NCI-H2171 treated with DMSO at 0.1 percent for 48 hours (cell line): Measurements from ENCODE around the gene GNAZ.

ENCODE experiments used
- DNase-seq: peaks from one replicate; lab custom pipeline; 2025; lab: John Stamatoyannopoulos, UW

Gene GNAZ

DNA sequence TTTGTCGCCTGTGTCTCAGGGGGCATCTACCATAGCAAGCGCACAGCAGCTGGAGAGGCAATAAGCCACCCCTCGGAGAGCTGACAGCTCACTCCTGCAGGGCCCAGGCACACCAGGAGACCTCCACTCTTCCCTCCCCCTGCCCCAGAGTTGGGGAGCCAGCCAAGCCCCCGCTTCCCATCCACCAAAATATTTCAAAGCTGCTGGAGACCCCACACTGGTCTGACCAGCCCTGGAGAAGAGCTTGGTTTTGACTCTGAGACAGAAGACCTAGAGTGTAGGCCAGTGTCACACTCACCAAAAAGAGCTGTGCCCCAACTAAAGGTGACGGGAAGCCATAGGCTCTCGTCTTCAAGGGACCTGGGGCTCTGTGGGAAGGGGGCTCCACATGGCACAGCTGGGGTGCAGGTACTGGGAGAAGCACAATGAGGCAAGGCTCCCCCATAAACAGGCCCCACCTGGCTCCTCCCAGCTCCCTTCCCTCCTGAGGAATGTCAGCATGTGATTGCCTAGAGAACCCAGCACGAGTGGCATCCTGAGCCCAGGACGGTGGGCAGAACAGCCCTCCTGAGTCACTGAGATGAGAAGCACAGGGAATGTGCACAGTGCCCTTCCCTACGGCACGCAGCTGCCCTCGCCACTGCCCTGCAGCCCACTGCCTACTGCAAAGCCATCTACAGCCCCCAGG lies 5.8 kb upstream of the GNAZ start:
- no peak for DNase-seq

DNA sequence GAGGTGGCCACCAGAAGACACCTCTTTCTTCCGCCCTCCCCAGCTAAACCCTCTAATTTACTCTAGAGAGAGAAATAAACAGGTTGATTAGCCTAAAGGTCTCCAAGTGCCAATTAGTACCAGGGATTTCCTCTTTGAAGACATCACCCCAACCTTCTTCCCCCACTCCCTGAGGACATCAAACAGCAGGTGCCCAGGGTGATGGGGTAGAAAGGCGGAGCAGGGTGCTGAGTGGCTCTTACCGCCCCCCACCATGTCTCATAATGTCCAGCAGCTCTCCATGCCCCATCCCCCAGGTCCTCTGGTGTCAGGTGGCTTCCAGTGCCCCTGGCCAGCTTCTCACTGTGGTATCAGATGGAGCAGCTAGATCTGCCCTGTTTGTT lies 5.3 kb upstream of the GNAZ start:
- DNase-seq = no peak

DNA sequence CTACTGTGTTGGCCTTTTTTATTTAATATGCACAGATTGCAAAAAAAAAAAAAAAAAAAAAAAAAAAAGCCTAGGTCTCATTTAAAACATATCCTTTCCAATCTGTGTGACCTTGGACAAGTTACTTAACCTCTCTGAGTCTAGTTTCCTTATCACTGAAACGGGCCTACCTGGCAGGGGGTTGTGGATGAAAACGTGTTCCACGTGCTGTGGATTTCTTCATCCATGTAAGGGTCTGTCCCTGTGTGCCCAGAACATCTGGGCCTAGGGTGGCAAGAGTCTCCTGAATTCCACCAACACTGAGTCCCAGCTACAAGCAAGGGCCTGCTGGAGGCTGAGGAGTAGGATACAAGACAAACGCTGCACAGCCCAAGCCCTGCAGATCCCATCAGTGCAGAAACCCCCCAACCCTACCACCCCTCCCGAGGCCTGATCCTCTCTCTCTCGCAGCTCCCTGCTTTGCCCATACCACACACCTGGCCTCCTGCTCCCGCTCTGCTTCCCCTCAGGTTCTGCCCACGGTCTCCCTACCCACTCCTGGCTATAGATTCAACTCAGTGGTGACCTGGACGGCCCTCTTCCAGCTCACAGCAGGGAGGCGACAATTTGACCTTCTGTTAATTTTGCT lies 4.7 kb upstream of the GNAZ start:
- no peak for DNase-seq

DNA sequence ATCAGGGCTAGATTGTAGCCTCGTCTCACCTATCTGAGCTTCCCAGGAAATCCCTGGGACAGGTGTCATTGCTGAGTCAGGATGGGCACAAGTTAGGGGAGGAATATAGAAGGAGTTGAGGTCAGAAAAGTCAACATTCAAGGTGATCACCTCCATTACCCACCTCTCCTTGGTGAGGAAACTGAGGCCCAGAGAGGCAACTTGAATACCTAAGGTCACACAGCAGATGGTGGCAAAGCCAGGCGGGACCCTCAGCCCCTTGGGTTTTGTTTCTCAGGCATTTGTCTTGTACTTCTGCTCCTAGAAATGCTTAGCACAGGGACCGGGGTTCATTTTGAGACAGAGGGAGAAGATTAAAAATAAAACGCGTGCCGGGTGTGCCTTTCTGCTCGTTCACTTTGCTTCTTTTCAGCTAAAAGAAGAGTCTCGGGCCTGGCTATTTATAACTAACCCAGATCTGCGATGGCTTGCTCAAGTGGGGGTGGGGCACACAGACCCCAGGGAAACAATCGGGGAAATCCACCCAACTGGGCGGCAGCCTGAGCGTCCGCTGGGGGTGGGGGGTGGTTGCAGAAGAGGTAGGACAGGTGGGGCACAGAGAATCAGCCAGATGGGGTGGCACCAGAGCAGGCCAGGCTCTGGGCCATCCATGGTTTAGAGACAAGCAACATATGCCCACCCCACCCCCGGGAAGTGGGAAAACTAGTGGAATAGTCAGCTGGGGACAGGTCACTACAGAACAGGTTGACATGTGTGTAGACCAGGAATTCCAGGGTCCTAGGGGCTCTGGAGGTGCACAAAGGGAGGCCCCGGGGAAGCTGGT lies 3.9 kb upstream of the GNAZ start:
- DNase-seq = no peak

DNA sequence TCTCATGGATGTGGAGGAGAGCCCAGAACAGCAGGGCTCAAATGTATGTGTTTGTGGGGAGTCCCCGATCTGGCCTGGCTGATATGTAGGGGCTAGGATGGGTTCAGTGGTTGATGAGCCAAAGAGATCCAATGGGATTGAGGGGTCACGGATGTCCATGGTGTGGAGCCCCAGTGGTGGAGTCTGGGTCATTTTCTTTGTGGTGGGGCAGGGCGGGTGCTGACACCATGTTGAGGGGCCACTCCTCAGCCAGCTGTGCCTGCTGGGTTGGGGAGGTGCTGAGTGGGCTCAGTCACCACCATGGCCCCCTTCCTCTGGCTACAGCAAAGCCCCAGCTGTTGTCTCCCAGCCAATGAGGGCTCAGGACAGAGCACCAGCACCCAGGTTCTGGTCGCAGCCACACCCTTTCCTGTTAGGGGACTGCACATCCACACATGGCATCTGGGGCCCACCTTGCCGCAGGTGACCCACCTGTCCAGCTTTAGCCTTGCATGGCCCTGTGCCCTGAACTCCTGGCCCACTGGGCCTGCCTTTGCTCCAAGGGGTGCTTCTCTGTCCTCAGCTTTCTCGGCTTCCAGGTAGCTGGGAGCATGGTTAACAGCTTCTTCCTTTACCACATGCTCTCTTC lies 3.2 kb upstream of the GNAZ start:
- DNase-seq = no peak

DNA sequence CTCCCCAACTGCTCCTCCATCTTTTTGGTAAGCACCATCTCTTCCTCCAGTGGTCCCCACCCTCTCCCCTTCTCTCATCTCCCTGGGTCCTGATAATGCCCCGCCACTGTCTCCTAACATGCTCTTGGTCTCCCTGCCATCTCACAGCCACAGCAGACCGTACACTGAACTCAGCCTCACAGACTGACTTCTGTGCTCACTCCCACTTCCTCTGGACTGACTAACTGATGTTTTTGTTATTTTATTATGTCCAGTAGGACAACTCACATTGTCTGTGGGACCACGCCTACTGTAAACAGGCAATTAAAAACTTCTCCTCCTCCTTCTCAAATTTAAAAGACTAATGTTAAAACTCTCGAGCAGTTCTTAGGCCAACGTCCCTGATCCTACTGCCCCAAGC lies 2.6 kb upstream of the GNAZ start:
- DNase-seq = no peak

DNA sequence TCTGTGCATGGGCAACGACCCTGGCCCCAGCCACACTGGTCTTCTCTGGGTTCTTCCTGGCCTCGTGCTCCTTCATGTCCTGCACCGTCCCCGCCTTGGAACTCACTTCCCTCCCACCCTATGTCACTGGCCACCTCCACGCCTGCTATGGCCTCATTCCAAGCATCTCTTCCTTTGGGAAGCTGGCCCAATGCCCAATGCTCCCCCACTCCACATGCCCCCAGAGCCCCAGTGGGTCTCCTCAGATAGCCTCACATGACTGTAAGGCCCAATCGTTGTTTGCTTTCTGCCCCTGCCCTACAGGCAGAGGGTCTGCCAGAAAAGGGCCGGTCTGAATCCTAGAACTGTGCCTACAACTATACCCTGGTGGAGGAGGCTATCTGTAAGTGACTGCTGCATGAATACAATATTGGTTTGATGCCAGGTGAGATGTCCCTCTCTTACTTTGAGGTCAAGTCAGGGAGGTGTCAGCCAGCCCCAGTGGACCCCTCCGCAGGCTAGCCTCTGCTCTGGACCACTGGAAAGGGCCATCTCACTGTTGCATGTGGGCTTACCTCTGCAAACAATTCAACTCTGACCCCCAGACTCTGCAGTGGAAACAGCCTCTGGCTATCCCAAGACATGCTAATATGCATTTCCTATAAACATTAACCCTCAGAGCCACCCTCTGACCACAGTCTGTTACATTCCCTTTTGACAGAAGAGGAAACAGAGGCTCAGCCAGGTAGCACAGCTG lies 2.1 kb upstream of the GNAZ start:
- DNase-seq = no peak

DNA sequence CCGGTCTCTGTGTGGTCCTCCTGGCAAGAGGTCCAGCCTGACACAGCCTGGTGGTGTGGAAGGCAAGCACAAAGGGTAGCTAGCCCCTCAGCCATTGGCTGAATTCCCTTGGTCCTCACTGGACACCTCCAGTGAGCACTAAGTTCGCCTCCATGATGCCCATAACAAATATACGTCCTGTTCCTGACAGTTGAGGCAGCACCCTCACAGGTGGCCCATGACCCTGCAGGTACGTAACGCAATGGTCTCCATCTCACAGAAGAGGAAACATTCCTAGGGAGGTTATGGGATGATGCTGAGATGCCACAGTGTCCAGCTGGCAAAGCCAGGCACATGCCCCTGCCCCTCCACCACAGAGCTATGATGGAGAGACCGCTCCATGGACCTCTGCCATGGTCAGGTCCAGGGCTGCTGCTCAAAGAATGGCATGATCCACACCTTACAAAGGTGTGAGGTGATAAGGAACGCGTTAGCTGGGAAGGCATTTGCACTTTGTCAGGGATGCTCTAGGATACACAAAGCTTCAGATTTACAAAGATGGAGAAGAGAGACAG lies 1.4 kb upstream of the GNAZ start:
- DNase-seq = no peak

DNA sequence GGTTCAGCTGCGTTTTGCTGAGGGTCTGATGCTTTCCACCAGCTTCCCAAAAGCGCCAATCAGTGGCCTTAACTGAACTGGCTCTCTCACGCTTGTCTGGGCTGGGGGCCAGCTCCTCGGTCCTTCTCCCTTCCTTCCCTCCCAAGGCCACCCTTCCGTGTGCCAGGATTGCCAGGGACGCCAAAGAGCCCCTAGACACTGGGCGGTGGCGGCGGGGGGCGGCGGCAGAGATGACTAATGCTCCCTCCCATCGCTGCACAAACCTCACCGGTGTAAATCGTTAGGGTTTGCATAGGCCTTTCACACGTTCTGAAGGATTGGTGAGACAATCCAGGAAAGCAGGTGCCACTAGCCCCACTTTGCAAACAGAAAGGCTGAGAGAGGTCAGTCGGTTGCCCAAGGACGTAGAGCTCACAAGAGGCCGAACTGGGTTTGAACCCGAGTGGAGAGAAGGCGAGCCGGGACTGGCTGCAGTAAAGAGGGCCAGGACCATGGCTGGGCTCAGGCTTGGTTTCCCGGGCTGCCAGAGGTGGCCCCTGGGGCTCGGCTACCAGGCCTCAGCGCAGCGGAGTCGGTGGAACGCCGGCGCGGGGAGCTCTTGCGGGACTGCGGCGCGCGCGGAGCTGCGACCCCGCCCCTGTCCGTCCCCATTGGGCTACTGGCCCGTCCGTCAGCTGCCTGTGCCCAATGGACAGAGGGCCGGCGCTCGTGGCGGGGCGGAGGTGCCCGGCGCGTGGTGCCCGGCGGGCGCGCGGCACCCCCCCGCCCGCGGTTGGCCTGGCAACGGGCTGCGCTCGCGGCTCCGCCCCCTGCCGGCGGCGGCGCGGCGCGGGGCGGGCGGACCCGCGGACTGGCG lies 589 bp upstream of the GNAZ start:
- DNase-seq = peak; percentile 85

DNA sequence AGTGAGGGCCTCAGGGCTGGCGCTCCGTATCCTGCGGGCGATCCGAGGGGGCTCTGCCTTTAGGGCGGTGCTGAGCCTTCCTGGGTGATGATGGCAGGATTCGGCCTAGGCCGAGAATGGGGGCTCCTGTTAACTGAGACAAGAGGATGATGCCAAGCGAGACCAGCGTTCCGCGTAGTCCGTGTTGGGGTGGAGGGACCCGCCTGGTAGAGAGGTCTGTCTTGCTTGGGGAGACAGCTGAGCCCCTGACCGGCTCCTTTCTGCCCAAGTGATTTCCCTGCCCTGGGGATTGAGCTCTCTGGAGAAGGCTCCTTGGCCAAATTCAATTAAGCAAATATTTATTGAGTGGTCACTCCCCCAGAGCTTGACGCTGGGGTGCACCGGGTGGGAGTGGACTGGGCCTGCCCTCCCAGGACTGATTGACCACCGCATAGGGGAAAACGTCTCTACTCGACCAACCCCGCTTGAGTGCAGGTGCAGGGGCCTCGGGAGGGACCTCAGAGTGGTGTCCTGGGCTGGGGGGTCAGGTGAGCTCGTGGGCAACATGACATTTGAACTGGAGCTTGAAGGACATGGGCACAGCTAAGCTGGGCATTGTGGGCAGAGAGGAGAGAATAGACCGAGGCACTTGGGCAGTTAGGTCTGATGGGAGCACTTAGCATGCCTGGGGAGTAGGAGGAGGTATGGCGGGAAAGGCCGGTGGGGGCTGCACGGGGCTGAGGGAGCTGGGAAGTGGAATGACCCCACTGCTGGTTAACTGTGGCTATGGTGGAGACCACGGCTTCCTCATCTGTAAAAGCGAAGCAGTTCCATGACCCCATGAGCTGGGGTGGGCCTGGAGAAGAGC lies 1.1 kb downstream of the GNAZ start:
- DNase-seq = no peak

DNA sequence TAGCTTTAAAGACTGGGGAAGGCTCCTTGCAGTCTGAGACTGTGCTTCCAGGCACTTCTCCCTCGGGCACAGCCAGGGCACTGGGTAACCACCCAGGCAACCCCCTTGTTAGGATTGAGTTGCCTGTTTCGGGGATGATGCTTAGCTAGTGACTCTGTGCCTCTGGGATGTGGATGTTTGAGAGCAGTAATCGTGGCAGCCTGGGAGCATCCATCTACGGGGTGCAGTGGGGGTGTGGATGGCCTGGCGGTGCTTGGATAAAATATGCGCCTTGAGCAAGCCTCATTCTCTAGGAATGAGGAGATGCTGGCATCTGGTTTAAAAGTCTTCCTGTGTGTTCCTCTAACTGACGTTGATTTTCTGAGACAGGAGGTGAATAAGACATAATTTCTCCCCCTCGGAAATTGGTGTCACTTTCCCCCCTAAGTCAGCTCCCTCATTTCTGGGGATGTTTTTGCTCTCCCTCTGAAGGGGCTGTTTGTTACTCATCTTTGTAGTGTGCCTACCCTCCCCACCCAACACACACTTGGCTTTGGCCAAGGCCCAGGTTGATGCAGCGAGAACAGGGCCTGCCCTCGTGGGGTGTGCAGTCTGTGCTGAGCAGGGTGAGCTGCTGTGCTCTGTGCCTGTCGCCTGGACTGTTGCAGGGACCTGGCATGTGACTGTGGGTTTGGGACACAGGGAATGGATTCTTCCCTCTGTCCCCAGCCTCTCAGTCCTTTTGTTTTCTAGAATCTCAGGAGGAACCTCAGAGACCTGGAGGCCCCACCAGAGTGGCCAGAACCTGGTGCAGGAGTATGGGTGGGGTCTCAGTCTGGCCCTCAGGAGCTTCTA lies 2.0 kb downstream of the GNAZ start:
- DNase-seq = no peak

DNA sequence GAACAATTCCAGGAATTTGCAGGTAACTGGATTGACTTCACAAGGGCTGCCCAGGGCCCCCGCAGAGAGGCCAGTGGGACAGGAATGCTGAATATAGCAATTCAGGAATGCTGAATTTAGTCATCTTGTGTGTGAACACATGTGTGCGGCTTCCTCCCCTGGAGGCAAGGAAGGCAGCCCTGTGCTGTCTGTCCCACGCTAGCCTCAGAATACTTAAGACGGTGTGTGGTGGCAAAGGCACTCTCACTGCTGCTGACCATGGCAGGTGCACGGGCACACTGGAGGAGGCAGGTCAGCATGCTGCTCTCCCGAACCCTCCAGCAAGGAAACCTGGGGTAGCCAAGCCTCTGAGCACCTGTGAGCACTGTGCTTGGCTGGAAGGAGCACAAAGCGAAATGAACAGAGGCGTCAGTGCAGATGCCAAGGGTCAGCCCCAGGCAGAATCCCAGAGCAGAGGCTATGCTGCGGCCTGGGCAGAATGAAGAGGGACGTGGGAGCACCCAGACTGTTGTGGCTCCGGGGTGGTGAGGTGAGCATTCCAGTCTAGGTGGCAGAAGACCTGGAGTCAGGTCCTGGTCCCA lies 2.7 kb downstream of the GNAZ start:
- DNase-seq = no peak

DNA sequence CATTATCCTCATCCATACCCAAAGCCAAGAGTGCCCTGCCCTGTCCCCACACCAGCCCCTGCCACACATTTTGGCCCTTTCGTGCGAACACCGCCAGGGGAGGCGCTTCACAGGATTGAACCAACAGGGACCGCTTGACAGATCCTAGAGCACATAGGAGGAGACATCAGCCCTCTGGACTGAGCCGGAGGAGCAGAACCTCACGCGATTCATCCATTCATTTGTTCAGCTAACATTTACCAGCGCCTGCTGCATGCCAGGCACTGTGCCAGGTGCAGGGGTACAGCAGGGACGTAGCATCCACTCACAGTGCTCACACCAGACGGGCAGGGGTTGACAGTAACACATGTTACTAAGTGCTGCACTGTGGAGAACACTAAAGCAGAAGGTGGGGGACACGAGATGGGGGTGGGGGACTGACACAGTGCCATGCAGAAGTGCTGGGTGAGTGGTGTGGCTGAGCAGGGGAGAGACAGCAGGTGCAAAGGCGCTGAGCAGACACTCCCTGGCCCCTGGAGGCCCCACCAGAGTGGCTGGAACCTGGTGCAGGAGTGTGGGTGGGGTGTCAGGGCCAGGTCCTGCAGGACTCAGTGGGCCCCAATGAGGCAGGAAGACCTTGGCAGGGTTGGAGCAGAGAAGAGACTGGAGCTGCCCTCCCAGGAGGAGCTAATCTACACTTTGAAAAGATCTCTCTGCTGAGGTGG lies 3.4 kb downstream of the GNAZ start:
- peak; percentile 60 for DNase-seq

DNA sequence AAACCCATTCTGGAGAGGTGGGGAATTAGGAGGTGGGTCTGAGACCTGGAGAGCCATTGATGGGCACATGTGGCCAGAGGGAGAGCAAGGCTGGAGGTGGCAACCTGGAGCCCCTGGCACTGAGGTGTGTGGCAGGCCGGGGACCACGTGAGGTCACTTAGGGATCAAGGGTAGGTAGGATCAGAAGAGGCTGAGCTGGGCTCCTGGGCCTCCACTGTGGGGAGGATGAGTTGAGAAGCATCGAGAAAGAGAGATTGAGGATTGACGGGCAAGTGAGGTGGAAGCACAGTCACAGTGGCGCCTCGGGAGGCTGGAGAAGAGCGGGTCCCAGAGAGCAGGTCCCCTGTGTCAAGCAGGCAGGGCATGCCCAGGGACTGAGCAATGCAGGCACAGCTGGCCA lies 4.1 kb downstream of the GNAZ start:
- DNase-seq = no peak

DNA sequence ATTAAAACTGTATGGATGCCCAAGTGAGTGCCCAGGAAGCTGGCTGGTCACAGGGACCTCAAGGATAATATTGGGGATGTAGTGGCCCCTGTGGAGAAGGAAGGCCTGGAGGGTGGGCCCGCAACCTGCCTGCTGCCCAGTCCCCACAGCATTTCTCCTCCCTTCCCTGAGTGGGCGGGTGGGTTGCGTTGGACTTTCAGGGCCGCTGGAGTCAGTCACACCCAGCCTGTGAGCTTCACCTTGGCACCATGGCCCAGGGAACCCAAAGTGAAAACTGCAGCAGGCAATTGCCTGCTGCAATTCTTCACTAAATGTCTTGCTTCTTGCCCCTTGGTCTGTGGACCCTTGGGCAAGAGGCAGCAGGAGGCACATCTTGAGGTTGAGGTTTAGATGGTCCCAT lies 4.7 kb downstream of the GNAZ start:
- no peak for DNase-seq

DNA sequence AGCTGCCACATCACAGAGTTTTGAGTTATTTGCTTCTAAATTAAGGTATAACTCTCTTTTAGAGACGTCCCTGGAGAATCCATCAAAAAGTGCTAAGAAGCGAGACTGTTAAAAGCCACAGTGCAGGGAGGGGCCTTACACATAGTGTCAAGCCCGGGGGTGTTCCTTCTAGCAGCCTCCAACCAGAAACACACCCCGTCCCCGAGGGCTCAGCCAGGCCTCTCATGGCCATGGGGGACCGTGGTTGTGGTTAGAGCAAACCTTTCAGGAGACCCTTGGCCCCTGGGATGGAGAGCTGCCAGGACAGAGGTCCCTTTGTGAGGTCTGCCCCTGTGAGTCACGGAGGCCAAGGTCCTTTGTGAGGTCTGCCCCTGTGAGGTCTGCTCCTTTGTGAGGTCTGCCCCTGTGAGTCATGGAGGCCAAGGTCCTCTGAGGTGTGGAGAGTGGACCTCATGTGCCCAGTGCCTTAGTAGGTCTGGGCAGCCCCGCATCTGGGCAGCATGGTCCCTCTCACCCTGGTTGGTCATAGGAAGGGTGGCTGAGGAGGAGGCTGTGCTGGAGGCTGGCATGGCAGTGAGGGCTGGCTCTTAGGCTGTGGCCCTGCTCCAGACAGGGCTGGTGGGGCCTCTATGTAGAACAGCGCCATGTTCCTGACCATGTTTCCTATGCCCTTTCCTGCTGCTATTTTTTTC lies 5.4 kb downstream of the GNAZ start:
- no peak for DNase-seq

DNA sequence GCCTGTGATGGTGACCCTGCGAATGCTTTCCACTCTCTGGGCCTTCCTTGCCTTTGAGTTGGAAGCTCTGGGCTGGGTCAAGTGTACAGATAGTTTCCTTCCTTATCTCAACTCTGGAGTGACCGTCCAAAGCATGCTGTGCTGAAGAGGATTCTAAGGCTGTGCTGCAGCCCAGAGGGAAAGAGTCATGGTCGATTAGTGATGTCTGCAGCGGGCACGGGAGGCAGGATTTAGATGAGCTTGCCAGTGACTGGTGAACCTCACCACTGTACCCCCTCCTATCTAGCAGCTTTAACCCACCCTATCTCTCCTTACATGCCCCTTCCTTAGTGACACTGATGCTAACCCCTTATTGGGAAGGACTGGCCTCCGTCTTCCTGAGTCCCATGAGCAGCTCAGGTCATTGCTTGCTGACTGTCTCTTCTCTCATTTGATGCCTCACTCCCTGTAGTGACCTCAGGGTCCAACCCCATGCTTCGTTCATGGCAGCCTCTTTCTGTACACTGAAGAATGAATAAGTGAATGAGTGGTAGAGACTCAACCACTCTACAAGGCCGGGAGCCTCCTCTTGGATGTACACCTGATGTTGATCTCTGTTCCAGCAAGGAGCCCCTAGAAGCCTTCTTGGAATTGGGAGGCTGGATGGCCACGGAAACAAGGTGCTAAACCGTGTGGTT lies 6.7 kb downstream of the GNAZ start:
- DNase-seq = no peak
